Progenitor cell of endocrine pancreas (in vitro differentiated cells): Measurements from ENCODE around the gene ST8SIA1. TPM values are rescaled to one million over a fixed set of nuclear protein-coding genes. Genes with fewer than 3 reads are reported as not detected.

Source experiments
- DNase-seq: peaks from one replicate; pipeline ENCODE4 v3.0.0; 2021; ENCODE audit warnings: low spot score; ENCODE audit not compliant: unreplicated experiment
- H3K27ac Mint-ChIP-seq: 2 replicates; pipeline ENCODE4 v1.8.0; 2021; ENCODE audit warnings: mild to moderate bottlenecking, moderate library complexity, mixed read lengths
- H3K27me3 Mint-ChIP-seq: 2 replicates; pipeline ENCODE4 v1.8.0; 2021; ENCODE audit warnings: mixed read lengths
- H3K36me3 Mint-ChIP-seq: 2 replicates; pipeline ENCODE4 v1.8.0; 2022; ENCODE audit warnings: mixed read lengths; ENCODE audit not compliant: insufficient read depth
- H3K4me1 Mint-ChIP-seq: 2 replicates; pipeline ENCODE4 v1.8.0; 2021; ENCODE audit warnings: low read depth, mixed read lengths
- H3K4me3 Mint-ChIP-seq: 2 replicates; pipeline ENCODE4 v1.8.0; 2021; ENCODE audit warnings: low read depth, mild to moderate bottlenecking, moderate library complexity, mixed read lengths
- H3K9me3 Mint-ChIP-seq: 2 replicates; pipeline ENCODE4 v1.8.0; 2021; ENCODE audit warnings: low read depth, mixed read lengths
- CTCF ChIP-seq: fragments of 200-600 bp; sonication (generic); IDR thresholded peaks from one replicate; pipeline ENCODE4 v1.5.0; 2021; ENCODE audit warnings: antibody characterized with exemption, mild to moderate bottlenecking; ENCODE audit not compliant: unreplicated experiment
- total RNA-seq: library from RNA; stranded (reverse); gene quantifications from 2 replicates; pipeline ENCODE4 v1.2.1, GENCODE V29; 2021

The ST8SIA1 gene
- total RNA-seq, 1 donor from 2014 or later = 5.2 TPM

- no peak for DNase-seq
- TF ChIP-seq CTCF = no peak
- H3K27ac Mint-ChIP-seq = no peak overlapping the region
- H3K27me3 Mint-ChIP-seq = peaks cover 19% of the 10 kb centered on the region
- no peak overlapping the region for H3K4me3 Mint-ChIP-seq
- no peaks in the 10 kb centered on the region for H3K36me3 Mint-ChIP-seq
- no peaks in the 10 kb centered on the region for H3K9me3 Mint-ChIP-seq
- H3K4me1 Mint-ChIP-seq = peaks cover 3% of the 10 kb centered on the region
Measured at GRCh38 chr12:22285846-22286245, 48.7 kb downstream of the ST8SIA1 start.

GRCh38 chr12:22284871-22285270, 49.6 kb downstream of the ST8SIA1 start:
- H3K4me1 Mint-ChIP-seq = peaks cover 3% of the 10 kb centered on the region
- H3K4me3 Mint-ChIP-seq = no peak overlapping the region
- no peak for DNase-seq
- H3K9me3 Mint-ChIP-seq = no peaks in the 10 kb centered on the region
- H3K27me3 Mint-ChIP-seq = peaks cover 19% of the 10 kb centered on the region
- H3K27ac Mint-ChIP-seq = no peak overlapping the region
- no peak for TF ChIP-seq CTCF
- H3K36me3 Mint-ChIP-seq = no peaks in the 10 kb centered on the region

- Mint-ChIP-seq H3K9me3 (peaks cover 7% of the 10 kb centered on the region), H3K4me3 (no peak overlapping the region), H3K36me3 (peaks cover 4% of the 10 kb centered on the region), H3K27me3 (peaks cover 17% of the 10 kb centered on the region), H3K27ac (no peak overlapping the region), H3K4me1 (no peaks in the 10 kb centered on the region)
- no peak for DNase-seq
- no peak for TF ChIP-seq CTCF
Measured at GRCh38 chr12:22283508-22283907, 51.0 kb downstream of the ST8SIA1 start.

GRCh38 chr12:22283006-22283506, 51.5 kb downstream of the ST8SIA1 start:
- no peak overlapping the region for H3K4me3 Mint-ChIP-seq
- no peak overlapping the region for H3K27ac Mint-ChIP-seq
- H3K36me3 Mint-ChIP-seq = peaks cover 4% of the 10 kb centered on the region
- H3K9me3 Mint-ChIP-seq = peaks cover 7% of the 10 kb centered on the region
- no peaks in the 10 kb centered on the region for H3K4me1 Mint-ChIP-seq
- peaks cover 13% of the 10 kb centered on the region for H3K27me3 Mint-ChIP-seq
- no peak for DNase-seq
- TF ChIP-seq CTCF = no peak

- DNase-seq = no peak
- Mint-ChIP-seq H3K27ac (no peak overlapping the region), H3K36me3 (peaks cover 4% of the 10 kb centered on the region), H3K4me1 (no peaks in the 10 kb centered on the region), H3K9me3 (peaks cover 7% of the 10 kb centered on the region), H3K27me3 (peaks cover 8% of the 10 kb centered on the region), H3K4me3 (no peak overlapping the region)
- TF ChIP-seq CTCF = no peak
Measured at GRCh38 chr12:22282283-22282682, 52.2 kb downstream of the ST8SIA1 start.
